ENCODE measurements around the gene SFRP2. TPM values are rescaled to one million over a fixed set of nuclear protein-coding genes. Genes with fewer than 3 reads are reported as not detected.

SFRP2 gene
- total RNA-seq, 4 donors from 2014 or later: 7.2 to 20.3 (median 18.7) TPM

DNA sequence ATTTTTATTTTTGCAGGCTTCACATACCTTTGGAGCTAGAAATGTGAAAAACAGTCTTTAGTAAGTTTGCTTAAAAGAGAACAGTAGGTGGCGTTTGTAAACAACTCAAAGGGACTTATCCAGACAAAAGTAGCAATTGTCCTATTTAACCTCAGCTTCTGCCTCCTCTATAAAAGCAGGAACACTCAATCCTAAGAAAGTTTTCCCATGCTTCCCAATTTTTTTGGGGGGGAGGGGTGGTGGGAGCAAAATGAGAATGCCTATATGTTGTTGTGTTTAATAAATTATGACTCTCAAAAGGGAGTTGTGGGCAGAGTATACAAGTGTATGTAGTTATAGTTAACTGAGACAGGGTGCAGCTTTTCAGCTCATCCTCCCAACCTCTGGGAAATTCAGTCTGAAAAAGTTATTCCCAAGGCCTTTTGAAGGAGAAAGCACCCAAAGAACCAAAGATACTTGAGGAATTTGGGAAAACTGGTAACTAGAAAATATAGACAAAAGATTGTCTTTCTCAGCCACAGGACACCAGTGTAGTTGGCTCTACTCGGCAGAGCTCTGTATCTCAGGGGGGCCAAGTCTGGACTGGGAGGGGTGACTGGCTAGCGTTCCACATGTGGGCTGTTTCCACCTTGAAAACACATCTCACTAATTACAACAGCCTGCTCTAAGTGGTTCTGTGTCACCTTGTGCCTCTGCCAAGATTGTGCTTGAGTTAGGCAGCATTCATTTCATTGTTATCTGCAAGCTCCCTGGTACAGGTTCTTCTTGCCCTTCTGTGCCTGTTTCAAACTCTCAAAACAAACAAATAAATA is 2.8 kb downstream of the SFRP2 start:
- H3K9me3 ChIP-seq: no peaks in the 10 kb centered on the region
- DNase-seq: no peak
- H3K27ac ChIP-seq: no peak overlapping the region
- peaks cover 0 to 35% of the 10 kb centered on the region in 2 donors for H3K27me3 ChIP-seq
- peaks cover 0 to 20% (median 3%) of the 10 kb centered on the region in 4 donors for H3K4me1 ChIP-seq
- H3K36me3 ChIP-seq: no peaks in the 10 kb centered on the region
- TF ChIP-seq, protein P1, sequence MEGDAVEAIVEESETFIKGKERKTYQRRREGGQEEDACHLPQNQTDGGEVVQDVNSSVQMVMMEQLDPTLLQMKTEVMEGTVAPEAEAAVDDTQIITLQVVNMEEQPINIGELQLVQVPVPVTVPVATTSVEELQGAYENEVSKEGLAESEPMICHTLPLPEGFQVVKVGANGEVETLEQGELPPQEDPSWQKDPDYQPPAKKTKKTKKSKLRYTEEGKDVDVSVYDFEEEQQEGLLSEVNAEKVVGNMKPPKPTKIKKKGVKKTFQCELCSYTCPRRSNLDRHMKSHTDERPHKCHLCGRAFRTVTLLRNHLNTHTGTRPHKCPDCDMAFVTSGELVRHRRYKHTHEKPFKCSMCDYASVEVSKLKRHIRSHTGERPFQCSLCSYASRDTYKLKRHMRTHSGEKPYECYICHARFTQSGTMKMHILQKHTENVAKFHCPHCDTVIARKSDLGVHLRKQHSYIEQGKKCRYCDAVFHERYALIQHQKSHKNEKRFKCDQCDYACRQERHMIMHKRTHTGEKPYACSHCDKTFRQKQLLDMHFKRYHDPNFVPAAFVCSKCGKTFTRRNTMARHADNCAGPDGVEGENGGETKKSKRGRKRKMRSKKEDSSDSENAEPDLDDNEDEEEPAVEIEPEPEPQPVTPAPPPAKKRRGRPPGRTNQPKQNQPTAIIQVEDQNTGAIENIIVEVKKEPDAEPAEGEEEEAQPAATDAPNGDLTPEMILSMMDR (IDR thresholded peaks at IDR 0.05): peak in 4 of 6 experiments; percentile 21 to 39 (median 33)
- TF ChIP-seq POLR2A (IDR thresholded peaks at IDR 0.05): no peak
- no peak overlapping the region for H3K4me3 ChIP-seq

DNA sequence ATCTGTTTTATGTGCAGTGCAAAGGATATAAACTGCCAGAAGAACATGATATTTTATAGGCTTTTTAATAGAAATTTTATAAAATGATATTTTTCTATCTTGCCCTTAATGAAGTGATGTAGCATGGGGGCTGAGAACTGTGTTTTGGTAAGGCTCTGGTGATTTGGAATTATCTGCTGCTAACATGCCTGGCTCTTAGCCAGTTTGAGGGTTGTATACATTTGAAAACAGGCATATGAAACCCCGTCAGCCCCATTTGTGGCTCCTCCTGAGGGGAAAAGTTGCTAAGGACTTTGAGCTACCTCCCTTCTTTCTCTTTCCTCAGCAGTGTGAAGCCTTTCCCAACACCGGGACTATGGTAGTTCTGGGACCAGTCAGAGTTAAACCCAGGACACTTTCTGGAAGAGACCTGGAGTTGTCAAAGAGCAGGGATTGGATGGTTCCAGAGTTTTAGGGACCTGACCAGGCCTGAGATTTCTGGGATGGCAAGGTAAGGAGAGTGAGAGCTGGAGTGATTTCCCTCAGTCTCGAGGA is 4.7 kb downstream of the SFRP2 start:
- Histone ChIP-seq H3K27me3 (peaks cover 0 to 17% of the 10 kb centered on the region in 2 donors), H3K4me1 (peaks cover 0 to 12% (median 0%) of the 10 kb centered on the region in 4 donors), H3K36me3 (no peaks in the 10 kb centered on the region), H3K4me3 (no peak overlapping the region), H3K9me3 (no peaks in the 10 kb centered on the region), H3K27ac (no peak overlapping the region)
- TF ChIP-seq POLR2A (IDR thresholded peaks at IDR 0.05): no peak
- TF ChIP-seq, protein P1 (IDR thresholded peaks at IDR 0.05): no peak
- DNase-seq: no peak

- Histone ChIP-seq H3K27me3 (peaks cover 0 to under 1% of the 10 kb centered on the region in 2 donors), H3K4me1 (no peaks in the 10 kb centered on the region), H3K4me3 (no peak overlapping the region), H3K9me3 (no peaks in the 10 kb centered on the region), H3K27ac (no peak overlapping the region), H3K36me3 (no peaks in the 10 kb centered on the region)
- no peak for DNase-seq
- TF ChIP-seq, protein P1 (IDR thresholded peaks at IDR 0.05): no peak
- no peak for TF ChIP-seq POLR2A (IDR thresholded peaks at IDR 0.05)
These were observed 6.3 kb downstream of the SFRP2 start for GRCh38 chr4:153782581-153782980.

DNA sequence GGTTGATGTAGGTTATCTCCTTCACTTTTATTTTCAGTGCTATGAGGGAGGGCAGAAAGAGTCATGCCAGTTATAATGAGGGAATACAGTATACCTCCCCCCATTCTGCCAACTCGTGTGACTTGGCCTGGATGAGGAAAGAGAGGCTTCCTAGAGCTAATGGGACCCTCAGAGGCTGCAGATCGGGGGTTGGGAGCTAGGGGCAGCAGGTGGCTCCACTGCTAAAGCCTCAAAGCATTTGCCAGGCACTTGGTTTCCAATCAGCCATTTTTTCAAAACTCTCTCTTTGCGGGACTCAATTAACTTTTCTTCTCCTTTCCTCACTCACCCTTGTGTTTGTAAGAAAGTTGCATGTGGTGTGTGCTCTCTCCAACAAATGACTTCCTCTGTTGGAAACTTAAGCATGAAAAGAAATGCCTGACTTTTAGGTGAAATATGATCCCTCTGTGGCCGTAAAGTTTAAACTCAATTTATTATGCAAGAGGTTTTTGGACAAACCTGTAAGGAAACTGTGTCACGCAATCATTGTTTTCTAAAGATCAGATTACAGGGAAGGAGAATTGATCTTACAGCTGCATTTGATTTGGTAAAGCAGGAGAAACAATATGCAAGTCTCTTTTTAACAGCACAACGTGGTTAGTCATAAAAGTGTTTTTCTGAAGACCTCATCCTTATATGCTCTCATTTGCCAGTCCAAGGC is 7.0 kb downstream of the SFRP2 start:
- no peak for TF ChIP-seq POLR2A (IDR thresholded peaks at IDR 0.05)
- TF ChIP-seq, protein P1 (IDR thresholded peaks at IDR 0.05): no peak
- Histone ChIP-seq H3K36me3 (no peaks in the 10 kb centered on the region), H3K27ac (no peak overlapping the region), H3K27me3 (no peaks in the 10 kb centered on the region), H3K4me3 (no peak overlapping the region), H3K4me1 (no peaks in the 10 kb centered on the region), H3K9me3 (no peaks in the 10 kb centered on the region)
- no peak for DNase-seq

GRCh38 chr4:153781280-153781679 is 7.6 kb downstream of the SFRP2 start:
- H3K36me3 ChIP-seq: no peaks in the 10 kb centered on the region
- H3K9me3 ChIP-seq: no peaks in the 10 kb centered on the region
- H3K4me3 ChIP-seq: no peak overlapping the region
- no peak for TF ChIP-seq POLR2A (IDR thresholded peaks at IDR 0.05)
- TF ChIP-seq, protein P1 (IDR thresholded peaks at IDR 0.05): no peak
- no peaks in the 10 kb centered on the region for H3K4me1 ChIP-seq
- H3K27me3 ChIP-seq: no peaks in the 10 kb centered on the region
- H3K27ac ChIP-seq: no peak overlapping the region
- no peak for DNase-seq

All from Peyer's patch (tissue), 4 donors.